H9 (cell line): Measurements from ENCODE around the gene SNX22. TPM values are rescaled to one million over a fixed set of nuclear protein-coding genes. Genes with fewer than 3 reads are reported as not detected.

Experiments
- DNase-seq: peaks from one replicate; pipeline ENCODE4 v3.0.0-alpha.2; 2017
- H2AFZ ChIP-seq: one replicate; pipeline ENCODE4 v1.6.1; 2013; ENCODE audit warnings: mild to moderate bottlenecking, low read length, control low read depth, moderate library complexity
- H2AK5ac ChIP-seq: 2 replicates; pipeline ENCODE4 v1.6.1; 2013; ENCODE audit warnings: low read length, control low read depth, mixed read lengths; ENCODE audit not compliant: insufficient read length
- H2BK120ac ChIP-seq: one replicate; pipeline ENCODE4 v1.6.1; 2013; ENCODE audit warnings: low read depth, mild to moderate bottlenecking, low read length, control low read depth, inconsistent platforms; ENCODE audit not compliant: poor library complexity, severe bottlenecking
- H2BK12ac ChIP-seq: 2 replicates; pipeline ENCODE4 v1.6.1; 2013; ENCODE audit warnings: low read length, control low read depth, mixed read lengths, low read depth; ENCODE audit not compliant: insufficient read length
- H2BK15ac ChIP-seq: 2 replicates; pipeline ENCODE4 v1.6.1; 2013; ENCODE audit warnings: low read depth, low read length, control low read depth
- H2BK20ac ChIP-seq: one replicate; pipeline ENCODE4 v1.6.1; 2013; ENCODE audit warnings: low read depth, mild to moderate bottlenecking, low read length, control low read depth, inconsistent platforms; ENCODE audit not compliant: poor library complexity, severe bottlenecking
- H2BK5ac ChIP-seq: 2 replicates; pipeline ENCODE4 v1.6.1; 2013; ENCODE audit warnings: low read length, control low read depth, mixed read lengths; ENCODE audit not compliant: insufficient read length
- H3K14ac ChIP-seq: 2 replicates; pipeline ENCODE4 v1.6.1; 2013; ENCODE audit warnings: low read length, control low read depth; ENCODE audit not compliant: insufficient read depth
- H3K18ac ChIP-seq: 2 replicates; pipeline ENCODE4 v1.6.1; 2013; ENCODE audit warnings: low read depth, mild to moderate bottlenecking, mixed read lengths, low read length, control low read depth; ENCODE audit not compliant: insufficient read length
- H3K23ac ChIP-seq: 2 replicates; pipeline ENCODE4 v1.6.1; 2013; ENCODE audit warnings: low read length, control low read depth, mixed read lengths, low read depth; ENCODE audit not compliant: insufficient read length
- H3K23me2 ChIP-seq: 2 replicates; pipeline ENCODE4 v1.6.1; 2013; ENCODE audit warnings: low read depth, mild to moderate bottlenecking, mixed read lengths, low read length, control low read depth; ENCODE audit not compliant: insufficient read length, poor library complexity, severe bottlenecking
- H3K27ac ChIP-seq: 2 replicates; pipeline ENCODE4 v1.5.1; 2013; ENCODE audit warnings: low read length, control low read depth, mixed read lengths, low read depth; ENCODE audit not compliant: insufficient read length
- H3K27me3 ChIP-seq: 2 replicates; pipeline ENCODE4 v1.6.1; 2013; ENCODE audit warnings: low read length, control low read depth, inconsistent platforms; ENCODE audit not compliant: insufficient read depth
- H3K4ac ChIP-seq: 2 replicates; pipeline ENCODE4 v1.6.1; 2013; ENCODE audit warnings: low read depth, mild to moderate bottlenecking, control low read depth, inconsistent platforms, low read length, moderate library complexity
- H3K4me1 ChIP-seq: 2 replicates; pipeline ENCODE4 v1.6.1; 2013; ENCODE audit warnings: low read length, control low read depth, inconsistent platforms; ENCODE audit not compliant: insufficient read depth
- H3K4me2 ChIP-seq: 2 replicates; pipeline ENCODE4 v1.6.1; 2013; ENCODE audit warnings: low read length, control low read depth, mixed read lengths; ENCODE audit not compliant: insufficient read length, insufficient read depth
- H3K56ac ChIP-seq: 2 replicates; pipeline ENCODE4 v1.6.1; 2013; ENCODE audit warnings: low read depth, mild to moderate bottlenecking, mixed read lengths, low read length, control low read depth; ENCODE audit not compliant: insufficient read length
- H3K79me1 ChIP-seq: 2 replicates; pipeline ENCODE4 v1.6.1; 2013; ENCODE audit warnings: low read depth, mild to moderate bottlenecking, moderate library complexity, low read length, control low read depth, inconsistent platforms; ENCODE audit not compliant: insufficient read depth, poor library complexity, severe bottlenecking
- H3K79me2 ChIP-seq: 2 replicates; pipeline ENCODE4 v1.6.1; 2013; ENCODE audit warnings: low read length, control low read depth, inconsistent platforms; ENCODE audit not compliant: insufficient read depth
- H3K9ac ChIP-seq: 2 replicates; pipeline ENCODE4 v1.6.1; 2013; ENCODE audit warnings: low read length, control low read depth, mixed read lengths; ENCODE audit not compliant: insufficient read length; ENCODE audit errors: extremely low read depth
- H3K9me3 ChIP-seq: one replicate; pipeline ENCODE4 v1.6.1; 2013; ENCODE audit warnings: low read depth, low read length, inconsistent platforms; ENCODE audit not compliant: control insufficient read depth
- H3T11ph ChIP-seq: one replicate; pipeline ENCODE4 v1.6.1; 2013; ENCODE audit warnings: mild to moderate bottlenecking, low read length, control low read depth, inconsistent platforms
- H4K20me1 ChIP-seq: one replicate; pipeline ENCODE4 v1.6.1; 2013; ENCODE audit not compliant: control insufficient read depth, insufficient read length, insufficient read depth
- H4K5ac ChIP-seq: 2 replicates; pipeline ENCODE4 v1.6.1; 2013; ENCODE audit warnings: low read depth, mild to moderate bottlenecking, mixed read lengths, low read length, control low read depth; ENCODE audit not compliant: insufficient read length
- H4K8ac ChIP-seq: replicated peaks from 2 replicates; pipeline ENCODE4 v1.6.1; 2013; ENCODE audit warnings: low read length, control low read depth, mixed read lengths, low read depth; ENCODE audit not compliant: insufficient read length
- H4K91ac ChIP-seq: 2 replicates; pipeline ENCODE4 v1.6.1; 2013; ENCODE audit warnings: low read depth, mild to moderate bottlenecking, moderate library complexity, mixed read lengths, low read length, control low read depth; ENCODE audit not compliant: insufficient read length
- H3K27ac Mint-ChIP-seq, 3 experiments: 2 replicates in 2 of 3; 3 replicates in 1 of 3; pipeline ENCODE4 v1.8.0; 2020 to 2021; ENCODE audit warnings: mixed read lengths in 3 of 3, mild to moderate bottlenecking in 1 of 3, moderate library complexity in 1 of 3
- H3K27me3 Mint-ChIP-seq: 2 replicates; pipeline ENCODE4 v1.8.0; 2021; ENCODE audit warnings: low read depth, mild to moderate bottlenecking, moderate library complexity, mixed read lengths
- H3K36me3 Mint-ChIP-seq, 3 experiments: 2 replicates in 2 of 3; 3 replicates in 1 of 3; pipeline ENCODE4 v1.8.0; 2020 to 2021; ENCODE audit warnings: low read depth in 3 of 3, mixed read lengths in 3 of 3; ENCODE audit not compliant: insufficient read depth in 1 of 3
- H3K4me1 Mint-ChIP-seq, 2 experiments: 2 replicates each; pipeline ENCODE4 v1.8.0; 2020; ENCODE audit warnings: mixed read lengths in 2 of 2
- H3K4me3 Mint-ChIP-seq, 2 experiments: 2 replicates in 1 of 2; 3 replicates in 1 of 2; pipeline ENCODE4 v1.8.0; 2020 to 2021; ENCODE audit warnings: mild to moderate bottlenecking in 2 of 2, mixed read lengths in 2 of 2, moderate library complexity in 1 of 2
- H3K9me3 Mint-ChIP-seq, 2 experiments: 2 replicates in 1 of 2; 3 replicates in 1 of 2; pipeline ENCODE4 v1.8.0; 2020; ENCODE audit warnings: mild to moderate bottlenecking in 2 of 2, mixed read lengths in 2 of 2, moderate library complexity in 1 of 2
- CTCF ChIP-seq: fragments of 200-600 bp; sonication (generic); conservative IDR thresholded peaks from 3 replicates; pipeline ENCODE4 v1.8.0; 2021; ENCODE audit warnings: antibody characterized with exemption, mild to moderate bottlenecking
- WGBS: extraction: QIAGEN DNeasy Blood & Tissue Kit; methylation state at CpG from one replicate; pipeline ENCODE4 v1.1.7; 2013; ENCODE audit warnings: missing lambda C conversion rate, low lambda C conversion rate, mixed read lengths; ENCODE audit not compliant: insufficient read length; ENCODE audit errors: extremely low coverage; 5-methylcytosine and 5-hydroxymethylcytosine counted together
- total RNA-seq: library from RNA; stranded (reverse); gene quantifications from 2 replicates; pipeline ENCODE4 v1.2.1, GENCODE V29; 2021

Gene SNX22
- total RNA-seq, 1 experiment from 2014 or later = 4.8 TPM

- no peak overlapping the region for H2BK120ac ChIP-seq
- no peak overlapping the region for H3K4me2 ChIP-seq
- H3K79me1 ChIP-seq = no peaks in the 10 kb centered on the region
- H3K4me3 Mint-ChIP-seq = no peak overlapping the region
- peaks cover 5 to 8% of the 10 kb centered on the region in 2 experiments; a peak in 3 of 4 replicates for H3K4me1 Mint-ChIP-seq
- no peak overlapping the region for H4K91ac ChIP-seq
- no CpG with 5 or more reads among the region's 3 CpGs for WGBS
- no peak overlapping the region for H3K4ac ChIP-seq
- H3K4me1 ChIP-seq = no peaks in the 10 kb centered on the region
- no peak overlapping the region for H2BK5ac ChIP-seq
- H3K27ac Mint-ChIP-seq = no peak overlapping the region
- no peak overlapping the region for H3K27ac ChIP-seq
- H3K27me3 Mint-ChIP-seq = peaks cover 11% of the 10 kb centered on the region
- no peak overlapping the region for H2AK5ac ChIP-seq
- H3K27me3 ChIP-seq = no peaks in the 10 kb centered on the region
- no peak for DNase-seq
- no peaks in the 10 kb centered on the region for H3K23me2 ChIP-seq
- no peak overlapping the region for H3K18ac ChIP-seq
- H2BK12ac ChIP-seq = no peak overlapping the region
- H4K8ac ChIP-seq = no peak overlapping the region
- no peak overlapping the region for H3K9ac ChIP-seq
- H3K9me3 ChIP-seq = no peaks in the 10 kb centered on the region
- no peak overlapping the region for H3T11ph ChIP-seq
- no peaks in the 10 kb centered on the region for H4K20me1 ChIP-seq
- no peak overlapping the region for H2BK15ac ChIP-seq
- H4K5ac ChIP-seq = no peak overlapping the region
- no peak overlapping the region for H3K14ac ChIP-seq
- no peak overlapping the region for H2BK20ac ChIP-seq
- H3K56ac ChIP-seq = no peak overlapping the region
- no peaks in the 10 kb centered on the region for H3K9me3 Mint-ChIP-seq
- H3K79me2 ChIP-seq = no peaks in the 10 kb centered on the region
- peaks cover 0 to 3% (median 0%) of the 10 kb centered on the region in 3 experiments; a peak in 4 of 7 replicates for H3K36me3 Mint-ChIP-seq
- H3K23ac ChIP-seq = no peak overlapping the region
- H2AFZ ChIP-seq = no peak overlapping the region
- no peak for TF ChIP-seq CTCF
Observed at GRCh38 chr15:64146520-64146884, 5.0 kb upstream of the SNX22 start.
